Large intestine (tissue), 3 donors: ENCODE measurements around the gene CHST15. TPM values are rescaled to one million over a fixed set of nuclear protein-coding genes. Genes with fewer than 3 reads are reported as not detected.
"Not testable (repeated sequence)": the region's sequence is repeated elsewhere in the genome, so short reads cannot be mapped to it uniquely, and the experiment has no call there.

ENCODE experiments used
- DNase-seq, 2 donors: peaks; one replicate each; pipeline versions ENCODE4 v3.0.0 to v3.0.0-alpha.2; 2013
- H3K27ac ChIP-seq: one replicate; pipeline ENCODE4 v1.5.1; 2013; ENCODE audit warnings: low read length
- H3K27me3 ChIP-seq: 2 replicates; pipeline ENCODE4 v1.6.1; 2013; ENCODE audit warnings: low read length; ENCODE audit not compliant: control insufficient read depth, insufficient read depth
- H3K36me3 ChIP-seq: 2 replicates; pipeline ENCODE4 v1.6.1; 2013; ENCODE audit warnings: low read length; ENCODE audit not compliant: control insufficient read depth, insufficient read depth
- H3K4me1 ChIP-seq: one replicate; pipeline ENCODE4 v1.6.1; 2013; ENCODE audit warnings: low read length; ENCODE audit not compliant: control insufficient read depth, insufficient read depth
- H3K4me3 ChIP-seq: one replicate; pipeline ENCODE4 v1.5.1; 2013; ENCODE audit warnings: low read length
- H3K9me3 ChIP-seq: one replicate; pipeline ENCODE4 v1.6.1; 2013; ENCODE audit warnings: mild to moderate bottlenecking, low read depth, low read length, moderate library complexity; ENCODE audit not compliant: control insufficient read depth
- WGBS: methylation state at CpG from one replicate; pipeline ENCODE4 v1.1.5; 2013; ENCODE audit warnings: low lambda C conversion rate; ENCODE audit not compliant: insufficient coverage; 5-methylcytosine and 5-hydroxymethylcytosine counted together
- polyA plus RNA-seq: library from polyadenylated mRNA; unstranded; fragments of 120-200 nt; gene quantifications from one replicate; pipeline ENCODE4 v1.2.1, GENCODE V29; 2013

CHST15 gene
- polyA plus RNA-seq, 1 donor: 9.4 TPM

- 100% methylated on average over 2 of the region's 5 CpGs for WGBS
- peaks cover 40% of the 10 kb centered on the region for H3K27me3 ChIP-seq
- no peaks in the 10 kb centered on the region for H3K9me3 ChIP-seq
- H3K4me3 ChIP-seq: no peak overlapping the region
- H3K4me1 ChIP-seq: no peaks in the 10 kb centered on the region
- no peak overlapping the region for H3K27ac ChIP-seq
- no peak for DNase-seq
- no peaks in the 10 kb centered on the region for H3K36me3 ChIP-seq
Observed at GRCh38 chr10:124100124-124100523, 6.7 kb upstream of the CHST15 start.

GRCh38 chr10:124099604-124100003, 6.2 kb upstream of the CHST15 start:
- Histone ChIP-seq H3K36me3 (no peaks in the 10 kb centered on the region), H3K9me3 (no peaks in the 10 kb centered on the region), H3K27ac (no peak overlapping the region), H3K4me3 (no peak overlapping the region), H3K27me3 (peaks cover 44% of the 10 kb centered on the region), H3K4me1 (peaks cover under 1% of the 10 kb centered on the region)
- no peak for DNase-seq
- WGBS: 80% methylated on average over 1 of the region's 4 CpGs

- Histone ChIP-seq H3K4me1 (peaks cover 8% of the 10 kb centered on the region), H3K9me3 (no peaks in the 10 kb centered on the region), H3K4me3 (no peak overlapping the region), H3K27ac (no peak overlapping the region), H3K27me3 (peaks cover 54% of the 10 kb centered on the region), H3K36me3 (no peaks in the 10 kb centered on the region)
- DNase-seq: no peak
- WGBS: no CpG with 5 or more reads among the region's 10 CpGs
Observed at GRCh38 chr10:124098575-124098974, 5.2 kb upstream of the CHST15 start.

- no peaks in the 10 kb centered on the region for H3K9me3 ChIP-seq
- H3K27me3 ChIP-seq: peaks cover 60% of the 10 kb centered on the region
- no peak for DNase-seq
- H3K27ac ChIP-seq: no peak overlapping the region
- H3K4me1 ChIP-seq: peaks cover 8% of the 10 kb centered on the region
- no peaks in the 10 kb centered on the region for H3K36me3 ChIP-seq
- WGBS: no CpG with 5 or more reads among the region's 10 CpGs
- H3K4me3 ChIP-seq: no peak overlapping the region
Observed at GRCh38 chr10:124097883-124098282, 4.5 kb upstream of the CHST15 start.

GRCh38 chr10:124096494-124096893, 3.1 kb upstream of the CHST15 start:
- Histone ChIP-seq H3K36me3 (no peaks in the 10 kb centered on the region), H3K27me3 (peaks cover 70% of the 10 kb centered on the region), H3K9me3 (no peaks in the 10 kb centered on the region), H3K27ac (no peak overlapping the region), H3K4me3 (no peak overlapping the region), H3K4me1 (peaks cover 8% of the 10 kb centered on the region)
- WGBS: no CpG with 5 or more reads among the region's 2 CpGs
- no peak for DNase-seq

GRCh38 chr10:124095801-124096200, 2.4 kb upstream of the CHST15 start:
- H3K9me3 ChIP-seq, H3K4me1 ChIP-seq, DNase-seq, H3K36me3 ChIP-seq, H3K27ac ChIP-seq, H3K4me3 ChIP-seq: not testable (repeated sequence)
- no CpG with 5 or more reads among the region's 16 CpGs for WGBS
- H3K27me3 ChIP-seq: peaks cover 77% of the 10 kb centered on the region

GRCh38 chr10:124095096-124095495, 1.7 kb upstream of the CHST15 start:
- DNase-seq: no peak
- H3K36me3 ChIP-seq: no peaks in the 10 kb centered on the region
- no peak overlapping the region for H3K27ac ChIP-seq
- H3K4me3 ChIP-seq: no peak overlapping the region
- no CpG with 5 or more reads among the region's 6 CpGs for WGBS
- H3K4me1 ChIP-seq: peaks cover 8% of the 10 kb centered on the region
- H3K9me3 ChIP-seq: no peaks in the 10 kb centered on the region
- H3K27me3 ChIP-seq: peaks cover 84% of the 10 kb centered on the region

GRCh38 chr10:124094419-124094785, 1.0 kb upstream of the CHST15 start:
- no peak overlapping the region for H3K27ac ChIP-seq
- H3K36me3 ChIP-seq: no peaks in the 10 kb centered on the region
- WGBS: no CpG with 5 or more reads among the region's 11 CpGs
- peaks cover 8% of the 10 kb centered on the region for H3K4me1 ChIP-seq
- H3K9me3 ChIP-seq: no peaks in the 10 kb centered on the region
- DNase-seq: peak in 1 of 2 donors; percentile 13
- H3K27me3 ChIP-seq: peaks cover 89% of the 10 kb centered on the region
- peak overlapping the region; percentile 6 for H3K4me3 ChIP-seq

GRCh38 chr10:124093774-124094418, 498 bp upstream of the CHST15 start:
- Histone ChIP-seq H3K4me3 (peak overlapping the region; percentile 49), H3K27ac (peak overlapping the region; percentile 33), H3K27me3 (peaks cover 89% of the 10 kb centered on the region)
- DNase-seq: peak in 1 of 2 donors; percentile 14
- not testable (repeated sequence) for H3K4me1 ChIP-seq, H3K36me3 ChIP-seq, H3K9me3 ChIP-seq
- WGBS: no CpG with 5 or more reads among the region's 39 CpGs

- H3K27me3 ChIP-seq: peaks cover 76% of the 10 kb centered on the region
- peak in 1 of 2 donors; percentile 38 for DNase-seq
- peaks cover 8% of the 10 kb centered on the region for H3K4me1 ChIP-seq
- no peak overlapping the region for H3K27ac ChIP-seq
- WGBS: no CpG with 5 or more reads among the region's 70 CpGs
- peak overlapping the region; percentile 55 for H3K4me3 ChIP-seq
- no peaks in the 10 kb centered on the region for H3K36me3 ChIP-seq
- H3K9me3 ChIP-seq: no peaks in the 10 kb centered on the region
Observed at GRCh38 chr10:124092250-124092859, 1.0 kb downstream of the CHST15 start.
